Coronary artery (tissue), 2 donors: ENCODE data around the gene HTR6.

Source experiments
- DNase-seq: peaks from one replicate; pipeline ENCODE4 v3.0.0-alpha.2; 2017; ENCODE audit warnings: low spot score
- H3K27ac ChIP-seq, 2 donors: fragments of 200-600 bp; sonication (generic); one replicate each; pipeline ENCODE4 v1.5.1; 2016 to 2019
- H3K4me3 ChIP-seq: fragments of 200-600 bp; sonication (generic); 2 replicates; pipeline ENCODE4 v1.5.1; 2016; ENCODE audit warnings: mild to moderate bottlenecking, moderate library complexity
- CTCF ChIP-seq: fragments of 200-600 bp; sonication (generic); IDR thresholded peaks from one replicate; pipeline ENCODE4 v1.5.1; 2019; ENCODE audit warnings: antibody characterized with exemption

The HTR6 gene

DNA sequence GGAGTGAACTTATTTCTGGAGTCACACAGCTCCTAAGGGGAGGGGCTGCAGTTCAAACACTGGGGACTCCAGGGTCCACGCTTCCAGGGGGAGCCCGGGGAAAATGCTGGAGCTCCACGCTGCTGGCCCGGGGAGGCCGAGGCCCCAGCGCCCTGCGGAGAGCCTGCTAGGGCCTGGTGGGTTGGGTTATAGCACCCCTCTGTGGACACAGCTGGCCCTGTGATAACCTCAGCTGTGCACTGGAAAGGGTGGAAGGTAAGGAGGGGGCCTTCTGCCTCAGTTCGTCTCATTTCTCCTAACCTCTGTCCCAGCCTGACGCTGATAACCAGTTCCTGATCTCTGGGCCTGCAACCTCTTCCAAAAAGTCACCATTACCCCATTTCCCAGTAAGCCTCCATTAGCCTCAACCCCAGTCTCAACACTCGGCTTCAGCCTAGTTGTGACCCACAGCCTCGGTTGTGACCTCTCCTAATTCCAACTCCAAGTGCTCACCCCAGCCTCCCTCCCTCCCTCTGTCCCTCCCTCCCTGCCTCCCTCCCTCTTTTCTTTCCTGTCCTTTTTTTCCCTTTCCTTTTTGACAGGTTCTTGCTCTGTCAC lies 13.4 kb upstream of the HTR6 start:
- peak overlapping the region; percentile 52 to 78 for H3K27ac ChIP-seq
- peak; percentile 41 for TF ChIP-seq CTCF
- peak overlapping the region; percentile 50 for H3K4me3 ChIP-seq
- DNase-seq = no peak

GRCh38 chr1:19654386-19654785 lies 10.3 kb upstream of the HTR6 start:
- no peak for DNase-seq
- no peak overlapping the region for H3K27ac ChIP-seq
- no peak for TF ChIP-seq CTCF

GRCh38 chr1:19654886-19655717 lies 9.6 kb upstream of the HTR6 start:
- no peak overlapping the region for H3K27ac ChIP-seq
- no peak overlapping the region for H3K4me3 ChIP-seq
- TF ChIP-seq CTCF = no peak
- DNase-seq = no peak

More at GRCh38 chr1:19654386-19654785, 10.3 kb upstream of the HTR6 start:
- H3K4me3 ChIP-seq = no peak overlapping the region

DNA sequence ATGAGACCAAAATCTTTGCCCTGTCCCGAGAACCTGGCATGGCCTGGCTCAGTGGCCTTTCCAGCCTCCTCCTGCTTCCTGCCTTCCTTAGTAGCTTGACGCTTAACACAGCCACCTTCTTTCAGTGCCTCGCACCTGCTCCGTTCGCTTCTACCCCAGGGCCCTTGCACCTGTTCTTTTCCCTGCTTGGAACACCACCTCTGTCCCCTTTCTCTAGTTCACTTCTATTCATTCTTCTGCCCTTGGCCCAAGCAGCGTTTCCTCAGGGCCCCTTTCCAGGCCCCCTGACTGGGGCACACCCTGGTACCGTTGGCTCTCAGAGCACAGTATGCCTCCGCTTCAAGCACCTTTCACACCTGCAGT lies 9.0 kb upstream of the HTR6 start:
- no peak overlapping the region for H3K4me3 ChIP-seq
- H3K27ac ChIP-seq = no peak overlapping the region
- DNase-seq = no peak
- TF ChIP-seq CTCF = no peak

DNA sequence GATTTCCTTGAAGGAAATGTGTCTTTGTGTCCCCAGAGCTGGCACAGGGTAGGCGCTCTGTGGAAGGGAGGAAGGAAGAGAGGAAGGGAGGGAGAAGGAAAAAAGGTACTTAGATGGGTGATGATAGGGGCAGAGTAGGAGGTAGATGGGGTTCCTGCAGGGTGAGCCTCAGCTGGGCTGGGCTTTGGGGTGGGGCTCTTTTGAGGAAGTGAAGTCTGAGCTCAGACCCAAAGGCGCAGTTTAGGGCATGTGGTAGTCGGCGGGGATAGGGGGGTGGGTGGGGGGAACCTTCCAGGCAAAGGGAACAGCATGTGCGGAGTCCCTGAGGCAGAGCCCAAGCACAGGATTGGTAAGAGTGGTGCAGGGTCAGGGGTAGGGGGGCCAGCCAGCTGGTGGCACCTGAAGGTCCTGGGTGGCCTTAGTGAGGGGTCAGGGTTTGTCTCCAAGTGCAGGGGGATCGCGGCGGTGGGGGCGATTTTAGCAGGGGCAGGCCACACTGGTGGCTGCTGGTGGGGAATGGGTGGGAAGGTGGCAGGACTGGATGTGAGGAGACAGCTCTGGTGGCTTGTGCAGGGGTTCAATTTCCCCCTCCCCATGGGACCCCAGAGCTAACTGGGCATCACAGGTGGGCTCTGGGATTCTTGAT lies 8.4 kb upstream of the HTR6 start:
- DNase-seq = no peak
- no peak for TF ChIP-seq CTCF
- Histone ChIP-seq H3K4me3 (no peak overlapping the region), H3K27ac (no peak overlapping the region)

GRCh38 chr1:19656780-19657466 lies 7.8 kb upstream of the HTR6 start:
- TF ChIP-seq CTCF = no peak
- no peak overlapping the region for H3K27ac ChIP-seq
- no peak overlapping the region for H3K4me3 ChIP-seq
- no peak for DNase-seq
